ENCODE data around the gene HSCB. TPM values are rescaled to one million over a fixed set of nuclear protein-coding genes. Genes with fewer than 3 reads are reported as not detected.

Gene HSCB
- total RNA-seq (2022; extraction: Qiagen RNA extraction), result 9.9 to 15.0 TPM (median 12.5 TPM) in 5 replicates

GRCh38 chr22:28741785-28742561, at the start of gene HSCB, which contains the start of gene CHEK2:
Gene HSCB (plus strand): TSS chr22:28742039. CDS start chr22:28742096, 57 bp downstream.
Gene CHEK2 (minus strand): TSS chr22:28741820. CDS start chr22:28734721, 7,099 bp downstream.

GRCh38 chr22:28772633-28773460, 31.0 kb downstream of the HSCB start, which contains the start of gene CCDC117:
Gene CCDC117 (plus strand): TSS chr22:28772695. CDS start chr22:28772850, 155 bp downstream.

GRCh38 chr22:28800308-28801041, 58.6 kb downstream of the HSCB start, which contains the start of gene XBP1:
Gene XBP1 (minus strand): TSS chr22:28800569.

Other genes with a start within 250 kb of the HSCB start
- 2.1 to 3.7 TPM (median 3.2 TPM) in 5 replicates for gene TTC28, start 62.2 kb upstream of the HSCB start, total RNA-seq (2022; extraction: Qiagen RNA extraction)
- 8.9 to 11.7 TPM (median 11.0 TPM) in 5 replicates for gene CHEK2, start 219 bp upstream of the HSCB start, total RNA-seq (2022; extraction: Qiagen RNA extraction)
- gene CCDC117, start 30.7 kb downstream of the HSCB start, total RNA-seq (2022; extraction: Qiagen RNA extraction), result 8.2 to 12.9 TPM (median 10.0 TPM) in 5 replicates
- 52.0 to 61.0 TPM (median 54.8 TPM) in 5 replicates for gene XBP1, start 58.5 kb downstream of the HSCB start, total RNA-seq (2022; extraction: Qiagen RNA extraction)
- 5.4 to 8.6 TPM (median 7.6 TPM) in 5 replicates for gene ZNRF3, start 141.5 kb downstream of the HSCB start, total RNA-seq (2022; extraction: Qiagen RNA extraction)

Data from A549 treated with Hydrocortisone at 1 μM for 4 hours (cell line).